Thyroid gland (tissue), 4 donors: ENCODE measurements around the gene MORN1. TPM values are rescaled to one million over a fixed set of nuclear protein-coding genes. Genes with fewer than 3 reads are reported as not detected.

Experiments used
- DNase-seq, 2 donors: peaks; one replicate each; pipeline ENCODE4 v3.0.0-alpha.2; 2019
- H3K27ac ChIP-seq, 3 donors: fragments of 200-600 bp; sonication (generic); 1 replicate in 2 of 3; 2 replicates in 1 of 3; pipeline ENCODE4 v1.5.1; 2016 to 2019; ENCODE audit warnings: mild to moderate bottlenecking in 1 of 3, moderate library complexity in 1 of 3
- H3K27me3 ChIP-seq: fragments of 200-600 bp; sonication (generic); one replicate; pipeline ENCODE4 v1.5.1; 2019
- H3K36me3 ChIP-seq, 2 donors: fragments of 200-600 bp; sonication (generic); one replicate each; pipeline ENCODE4 v1.5.1; 2016 to 2019
- H3K4me1 ChIP-seq, 2 donors: fragments of 200-600 bp; sonication (generic); one replicate each; pipeline ENCODE4 v1.5.1; 2017 to 2019
- H3K4me3 ChIP-seq, 3 donors: fragments of 200-600 bp; sonication (generic); replicated peaks in 1 of 3; 1 replicate in 2 of 3; 2 replicates in 1 of 3; pipeline ENCODE4 v1.5.1; 2016; ENCODE audit warnings: mild to moderate bottlenecking in 1 of 3
- H3K9me3 ChIP-seq: fragments of 200-600 bp; sonication (generic); one replicate; pipeline ENCODE4 v1.5.1; 2017
- POLR2A ChIP-seq, 2 donors: fragments of 450-650 bp; IDR thresholded peaks; one replicate each; pipeline ENCODE4 v1.6.1; 2017; ENCODE audit warnings: antibody characterized with exemption in 2 of 2, mild to moderate bottlenecking in 2 of 2, moderate library complexity in 1 of 2
- WGBS, 2 donors: methylation state at CpG; one replicate each; pipeline ENCODE4 v1.1.5; 2017; 5-methylcytosine and 5-hydroxymethylcytosine counted together
- intact Hi-C: fragments of 100-400 bp; cut with DNase I; formaldehyde crosslinking; loops from one replicate; pipeline ENCODE4 v1.15.1; 2023
- total RNA-seq, 4 donors: library from RNA; depleted of rRNA; stranded (reverse); fragments of >200 nt; gene quantifications; one replicate each; pipeline ENCODE4 v1.2.3, GENCODE V29; 2016
- TF ChIP-seq, protein P1 (sequence below), 6 experiments: fragments of 200-600 bp in 3 of 6; fragments of 450-650 bp in 3 of 6; sonication (generic) in 3 of 6; IDR thresholded peaks; one replicate each; pipeline ENCODE4 v1.5.1; 2016 to 2019; ENCODE audit warnings: antibody characterized with exemption in 6 of 6, mild to moderate bottlenecking in 2 of 6, inconsistent platforms in 1 of 6, moderate library complexity in 1 of 6

MORN1 gene
- total RNA-seq, 4 donors from 2014 or later = 23.3 to 45.3 (median 33.8) TPM

DNA sequence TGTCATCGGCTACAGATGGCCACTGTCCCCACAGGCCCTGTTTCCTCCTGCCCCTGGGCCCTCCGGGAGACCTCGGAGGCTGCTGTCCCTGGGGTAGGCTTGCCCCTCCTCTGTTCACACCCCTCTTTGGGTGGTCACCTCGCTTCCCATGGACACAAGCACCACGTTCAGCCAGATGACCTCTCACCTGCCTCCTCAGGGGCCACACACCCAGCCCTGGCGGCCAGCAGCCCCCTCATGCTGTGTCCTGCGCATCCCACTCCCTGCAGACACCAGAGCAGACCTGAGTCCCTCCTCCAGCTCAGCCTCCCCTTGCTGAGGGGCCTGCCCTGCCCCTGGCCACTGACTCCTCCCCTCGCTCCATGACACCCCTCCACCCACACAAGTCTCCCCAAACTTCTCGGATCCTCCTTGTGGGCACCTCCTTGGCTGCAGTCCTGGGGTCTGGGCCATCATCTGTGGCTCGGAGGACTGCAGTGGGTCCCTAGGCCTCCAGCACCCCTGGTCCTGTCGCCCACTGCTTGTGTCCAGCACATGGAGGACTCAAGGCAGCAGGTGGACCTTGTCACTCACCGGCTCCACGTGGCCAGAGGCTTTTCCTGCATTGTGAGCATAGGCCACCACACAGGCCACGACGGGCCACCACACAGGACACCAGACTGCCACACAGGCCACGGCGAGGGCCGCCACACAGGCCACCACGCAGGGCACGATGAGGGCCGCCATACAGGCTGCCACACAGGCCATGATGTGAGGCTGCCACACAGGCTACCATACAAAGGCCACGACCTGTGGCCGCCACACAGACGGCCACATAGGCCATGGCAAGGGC lies 51.1 kb downstream of the MORN1 start:
- Histone ChIP-seq H3K4me1 (no peaks in the 10 kb centered on the region), H3K27ac (no peak overlapping the region), H3K27me3 (no peaks in the 10 kb centered on the region), H3K9me3 (no peaks in the 10 kb centered on the region), H3K4me3 (no peak overlapping the region), H3K36me3 (no peaks in the 10 kb centered on the region)
- TF ChIP-seq, protein P1, sequence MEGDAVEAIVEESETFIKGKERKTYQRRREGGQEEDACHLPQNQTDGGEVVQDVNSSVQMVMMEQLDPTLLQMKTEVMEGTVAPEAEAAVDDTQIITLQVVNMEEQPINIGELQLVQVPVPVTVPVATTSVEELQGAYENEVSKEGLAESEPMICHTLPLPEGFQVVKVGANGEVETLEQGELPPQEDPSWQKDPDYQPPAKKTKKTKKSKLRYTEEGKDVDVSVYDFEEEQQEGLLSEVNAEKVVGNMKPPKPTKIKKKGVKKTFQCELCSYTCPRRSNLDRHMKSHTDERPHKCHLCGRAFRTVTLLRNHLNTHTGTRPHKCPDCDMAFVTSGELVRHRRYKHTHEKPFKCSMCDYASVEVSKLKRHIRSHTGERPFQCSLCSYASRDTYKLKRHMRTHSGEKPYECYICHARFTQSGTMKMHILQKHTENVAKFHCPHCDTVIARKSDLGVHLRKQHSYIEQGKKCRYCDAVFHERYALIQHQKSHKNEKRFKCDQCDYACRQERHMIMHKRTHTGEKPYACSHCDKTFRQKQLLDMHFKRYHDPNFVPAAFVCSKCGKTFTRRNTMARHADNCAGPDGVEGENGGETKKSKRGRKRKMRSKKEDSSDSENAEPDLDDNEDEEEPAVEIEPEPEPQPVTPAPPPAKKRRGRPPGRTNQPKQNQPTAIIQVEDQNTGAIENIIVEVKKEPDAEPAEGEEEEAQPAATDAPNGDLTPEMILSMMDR (IDR thresholded peaks at IDR 0.05) = no peak
- TF ChIP-seq POLR2A (IDR thresholded peaks at IDR 0.05) = no peak
- no peak for DNase-seq
- intact Hi-C loops = no loop called here
- 92 to 94% methylated on average over 10 to 19 of the region's 24 CpGs for WGBS, 2 donors

DNA sequence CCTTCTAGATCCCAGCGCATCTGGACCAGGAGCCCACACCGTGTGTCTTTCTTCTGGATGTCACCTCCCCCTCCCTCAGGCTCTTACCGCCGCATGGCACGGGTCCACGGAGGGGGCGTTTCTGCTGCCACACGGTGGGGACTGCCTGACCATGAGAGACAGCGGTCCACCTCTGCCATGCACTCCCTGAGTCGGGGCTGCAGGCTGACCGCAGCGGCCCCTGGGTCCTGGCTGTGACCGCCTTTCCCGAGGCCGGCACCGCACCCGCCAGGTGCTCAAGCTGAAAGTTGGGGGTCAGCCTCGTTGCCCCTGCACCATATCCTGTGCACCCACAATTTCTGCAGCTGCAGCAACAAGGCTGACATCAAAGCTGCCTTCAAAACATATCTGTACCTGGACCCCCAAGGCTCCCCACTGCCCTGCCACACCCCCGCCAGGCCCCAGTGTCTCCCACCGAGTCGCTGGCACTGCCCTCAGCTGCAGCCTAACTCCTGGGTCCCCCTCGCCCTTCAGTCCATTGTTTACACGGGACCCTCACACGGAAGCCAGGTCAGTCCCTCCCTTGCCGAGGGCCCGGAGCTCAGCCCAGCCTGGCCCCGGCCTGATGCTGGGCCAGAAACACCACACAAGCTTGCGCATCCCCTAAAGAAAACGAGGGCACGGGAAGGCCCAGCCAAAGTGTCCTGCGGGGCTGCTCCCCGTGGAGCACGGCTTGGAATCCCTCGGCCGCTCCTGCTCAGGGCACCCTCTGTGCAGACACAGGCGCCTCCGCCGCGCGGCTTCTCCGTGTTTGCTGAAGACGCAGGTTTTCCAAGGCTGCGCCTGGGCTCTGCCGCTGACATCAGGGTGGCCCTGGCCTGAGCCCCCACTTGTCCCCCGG lies 51.9 kb downstream of the MORN1 start:
- intact Hi-C loops = no loop called here
- no peaks in the 10 kb centered on the region for H3K9me3 ChIP-seq
- H3K27ac ChIP-seq = no peak overlapping the region
- no peaks in the 10 kb centered on the region for H3K4me1 ChIP-seq
- WGBS, 2 donors = 87 to 91% methylated on average over 28 to 44 of the region's 45 CpGs
- no peaks in the 10 kb centered on the region for H3K27me3 ChIP-seq
- DNase-seq = no peak
- H3K4me3 ChIP-seq = no peak overlapping the region
- TF ChIP-seq POLR2A (IDR thresholded peaks at IDR 0.05) = no peak
- TF ChIP-seq, protein P1 (IDR thresholded peaks at IDR 0.05) = no peak
- H3K36me3 ChIP-seq = no peaks in the 10 kb centered on the region

DNA sequence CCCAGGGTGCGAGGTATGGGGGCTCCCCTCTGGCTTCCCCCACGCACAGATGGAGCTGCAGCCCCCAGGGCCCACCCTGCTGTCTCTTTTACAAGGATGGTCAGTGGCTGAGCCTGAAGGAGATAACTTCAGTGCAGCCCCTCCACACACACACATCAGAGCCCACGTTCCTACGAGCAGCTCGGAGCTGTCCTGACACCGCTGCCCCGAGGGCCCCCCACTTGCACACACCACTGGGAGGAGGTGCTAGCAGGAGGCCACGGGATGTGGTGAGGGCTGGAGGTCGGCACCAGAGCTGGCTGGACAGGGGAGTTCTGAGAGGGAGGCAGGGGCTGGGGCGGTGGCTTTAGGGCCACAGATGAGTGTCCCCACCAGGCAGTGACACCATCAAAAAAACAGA lies 53.9 kb downstream of the MORN1 start:
- intact Hi-C loops = no loop called here
- Histone ChIP-seq H3K4me3 (no peak overlapping the region), H3K27me3 (no peaks in the 10 kb centered on the region), H3K9me3 (no peaks in the 10 kb centered on the region), H3K36me3 (no peaks in the 10 kb centered on the region), H3K27ac (no peak overlapping the region), H3K4me1 (no peaks in the 10 kb centered on the region)
- no peak for DNase-seq
- 75 to 76% methylated on average over 6 to 8 of the region's 10 CpGs for WGBS, 2 donors
- TF ChIP-seq, protein P1 (IDR thresholded peaks at IDR 0.05) = no peak
- TF ChIP-seq POLR2A (IDR thresholded peaks at IDR 0.05) = no peak

DNA sequence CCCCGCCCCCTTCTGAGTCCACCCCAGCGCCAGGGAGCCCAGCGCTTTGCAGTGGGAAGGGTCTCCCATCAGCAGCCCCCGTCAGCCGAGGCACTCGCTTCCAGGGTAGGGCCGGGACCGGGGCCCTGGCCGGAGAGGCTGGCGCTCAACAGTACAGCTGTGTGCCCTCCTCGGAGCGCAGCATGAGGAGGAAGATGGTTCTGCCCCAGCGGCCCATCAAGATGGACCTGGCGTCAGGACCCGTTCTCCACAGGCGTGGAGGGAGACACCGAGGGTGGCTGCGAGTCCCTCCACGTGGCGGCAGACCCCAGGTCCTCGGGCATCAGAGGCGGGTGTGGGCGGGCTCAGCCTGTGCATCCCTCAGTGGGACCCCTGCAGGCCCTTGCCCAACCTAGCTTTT lies 54.3 kb downstream of the MORN1 start:
- WGBS, 2 donors = 84 to 91% methylated on average over 8 to 13 of the region's 23 CpGs
- intact Hi-C loops = no loop called here

More for the DNA sequence above, 54.3 kb downstream of the MORN1 start:
- DNase-seq = no peak
- H3K4me3 ChIP-seq = no peak overlapping the region
- no peak for TF ChIP-seq POLR2A (IDR thresholded peaks at IDR 0.05)
- TF ChIP-seq, protein P1 (IDR thresholded peaks at IDR 0.05) = no peak
- no peaks in the 10 kb centered on the region for H3K36me3 ChIP-seq
- no peaks in the 10 kb centered on the region for H3K27me3 ChIP-seq
- no peaks in the 10 kb centered on the region for H3K9me3 ChIP-seq
- H3K4me1 ChIP-seq = no peaks in the 10 kb centered on the region
- no peak overlapping the region for H3K27ac ChIP-seq
